ENCODE data around the gene KCNC3.
A peak's percentile ranks its signal among the peaks of the same experiment; 100 is the strongest.

- peak; percentile 55 to 70 for TF ChIP-seq POLR2A (IDR thresholded peaks at IDR 0.05)
- no peak for TF ChIP-seq CTCF (IDR thresholded peaks at IDR 0.05)
Observed at GRCh38 chr19:50329146-50329925, at the start of gene KCNC3.

Measured in adrenal gland (tissue), 5 donors.